Measurements from ENCODE around the gene VWC2L. TPM values are rescaled to one million over a fixed set of nuclear protein-coding genes. Genes with fewer than 3 reads are reported as not detected.
A peak's percentile ranks its signal among the peaks of the same experiment; 100 is the strongest.

Gene VWC2L
- total RNA-seq, 6 experiments from 2014 or later, result not detected

DNA sequence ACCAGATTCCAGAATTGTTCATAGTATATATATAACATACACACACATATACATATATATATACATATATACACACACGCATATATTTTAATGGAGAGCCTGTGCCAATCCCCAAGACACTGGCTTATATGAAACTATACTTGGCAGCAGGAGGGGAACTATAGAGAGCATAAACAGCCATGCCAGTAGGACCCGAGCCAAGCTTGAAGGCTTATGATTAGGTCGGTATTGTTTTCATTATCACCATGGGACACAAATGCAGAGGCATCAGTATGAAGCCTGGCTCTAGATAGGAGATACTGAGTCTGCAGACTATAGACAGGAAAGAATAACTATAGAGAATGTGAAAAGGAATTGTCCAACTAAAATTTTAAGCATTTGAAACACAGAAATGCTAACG, 181.2 kb downstream of the VWC2L start:
- Histone ChIP-seq H3K9me3 (no peaks in the 10 kb centered on the region), H3K4me3 (no peak overlapping the region), H3K27me3 (no peaks in the 10 kb centered on the region), H3K4me1 (no peaks in the 10 kb centered on the region), H3K27ac (no peak overlapping the region), H3K36me3 (no peaks in the 10 kb centered on the region)
- DNase-seq (no peak), ATAC-seq (no peak)
- 45% methylated on average over 4 of the region's 4 CpGs for WGBS (ENCODE audit: insufficient coverage, low coverage, low lambda C conversion rate, missing lambda C conversion rate)
- intact Hi-C loops (cut with DNase I), result no loop called here
- no peak for TF ChIP-seq POLR2A (IDR thresholded peaks at IDR 0.05)
- TF ChIP-seq, protein P1, sequence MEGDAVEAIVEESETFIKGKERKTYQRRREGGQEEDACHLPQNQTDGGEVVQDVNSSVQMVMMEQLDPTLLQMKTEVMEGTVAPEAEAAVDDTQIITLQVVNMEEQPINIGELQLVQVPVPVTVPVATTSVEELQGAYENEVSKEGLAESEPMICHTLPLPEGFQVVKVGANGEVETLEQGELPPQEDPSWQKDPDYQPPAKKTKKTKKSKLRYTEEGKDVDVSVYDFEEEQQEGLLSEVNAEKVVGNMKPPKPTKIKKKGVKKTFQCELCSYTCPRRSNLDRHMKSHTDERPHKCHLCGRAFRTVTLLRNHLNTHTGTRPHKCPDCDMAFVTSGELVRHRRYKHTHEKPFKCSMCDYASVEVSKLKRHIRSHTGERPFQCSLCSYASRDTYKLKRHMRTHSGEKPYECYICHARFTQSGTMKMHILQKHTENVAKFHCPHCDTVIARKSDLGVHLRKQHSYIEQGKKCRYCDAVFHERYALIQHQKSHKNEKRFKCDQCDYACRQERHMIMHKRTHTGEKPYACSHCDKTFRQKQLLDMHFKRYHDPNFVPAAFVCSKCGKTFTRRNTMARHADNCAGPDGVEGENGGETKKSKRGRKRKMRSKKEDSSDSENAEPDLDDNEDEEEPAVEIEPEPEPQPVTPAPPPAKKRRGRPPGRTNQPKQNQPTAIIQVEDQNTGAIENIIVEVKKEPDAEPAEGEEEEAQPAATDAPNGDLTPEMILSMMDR (IDR thresholded peaks at IDR 0.05), result no peak

DNA sequence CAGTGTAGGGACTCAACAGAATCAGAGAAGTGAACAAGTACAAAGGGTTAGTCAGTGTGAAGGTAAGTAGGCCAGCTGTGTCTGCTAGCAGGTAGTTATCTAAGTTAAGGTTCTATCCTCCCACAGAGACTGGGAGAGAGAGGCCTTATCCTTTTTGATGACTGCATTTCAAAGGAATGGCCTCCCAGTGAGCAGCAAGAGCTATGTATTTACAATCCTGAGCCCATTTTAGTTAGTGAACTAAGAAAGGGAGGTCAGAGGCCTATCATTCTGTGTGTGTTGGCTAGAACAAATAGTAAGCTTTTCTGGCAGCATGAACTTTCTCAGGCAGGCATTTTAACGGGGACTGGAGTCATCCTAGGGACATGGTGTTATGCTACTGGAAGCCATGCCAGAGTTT, 182.9 kb downstream of the VWC2L start:
- ATAC-seq (peak; percentile 19 to 56 (median 54)), DNase-seq (no peak)
- intact Hi-C loops (cut with DNase I), result no loop called here
- H3K4me1 ChIP-seq, result no peaks in the 10 kb centered on the region
- WGBS (ENCODE audit: insufficient coverage, low coverage, low lambda C conversion rate, missing lambda C conversion rate), result 30% methylated on average over 1 of the region's 1 CpG
- no peaks in the 10 kb centered on the region for H3K36me3 ChIP-seq
- H3K4me3 ChIP-seq, result no peak overlapping the region
- no peaks in the 10 kb centered on the region for H3K9me3 ChIP-seq
- TF ChIP-seq, protein P1 (IDR thresholded peaks at IDR 0.05), result no peak
- no peak for TF ChIP-seq POLR2A (IDR thresholded peaks at IDR 0.05)
- H3K27ac ChIP-seq, result no peak overlapping the region
- H3K27me3 ChIP-seq, result no peaks in the 10 kb centered on the region

DNA sequence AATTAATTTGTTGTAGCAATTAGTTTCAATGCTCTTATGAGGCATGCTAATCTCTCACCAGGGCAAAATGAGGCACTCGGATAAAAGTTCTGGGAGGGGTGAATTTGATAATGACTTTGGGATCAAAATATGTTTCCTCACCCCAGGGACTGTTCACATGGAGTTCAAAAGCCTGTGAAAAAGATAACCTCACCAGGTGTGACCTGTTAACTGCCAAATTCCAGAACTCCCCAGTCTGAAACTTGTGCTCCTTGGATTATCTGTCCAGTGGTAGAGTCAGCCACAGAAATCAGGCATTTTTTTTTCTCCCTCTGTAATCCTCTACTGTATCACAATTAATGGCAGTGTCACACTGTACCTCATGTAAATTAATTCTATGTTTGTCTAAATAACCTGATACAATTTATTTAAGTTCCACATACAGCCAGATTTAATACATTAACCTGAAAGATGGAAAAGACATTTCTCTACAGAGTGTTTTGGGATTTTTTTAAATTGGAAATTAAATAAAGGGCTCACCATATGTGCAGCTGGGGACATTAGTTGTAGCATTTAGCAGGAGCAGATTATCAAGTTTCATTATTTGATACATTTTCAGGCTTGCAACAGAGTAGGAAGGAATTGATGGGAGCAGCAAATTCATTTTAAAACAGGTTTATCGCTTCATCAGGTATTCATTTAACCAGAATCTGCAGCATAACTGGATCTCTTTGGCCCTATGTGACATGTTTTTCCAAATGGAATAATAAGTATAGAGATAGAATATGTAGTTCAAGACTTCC, 191.2 kb downstream of the VWC2L start:
- Histone ChIP-seq H3K27me3 (no peaks in the 10 kb centered on the region), H3K27ac (no peak overlapping the region), H3K36me3 (no peaks in the 10 kb centered on the region), H3K9me3 (no peaks in the 10 kb centered on the region), H3K4me3 (no peak overlapping the region), H3K4me1 (no peaks in the 10 kb centered on the region)
- DNase-seq, result no peak
- intact Hi-C loops (cut with DNase I), result no loop called here
- WGBS (ENCODE audit: insufficient coverage, low coverage, low lambda C conversion rate, missing lambda C conversion rate), result 60% methylated on average over 2 of the region's 2 CpGs
- TF ChIP-seq POLR2A (IDR thresholded peaks at IDR 0.05), result no peak
- TF ChIP-seq, protein P1 (IDR thresholded peaks at IDR 0.05), result no peak
- ATAC-seq, result no peak

DNA sequence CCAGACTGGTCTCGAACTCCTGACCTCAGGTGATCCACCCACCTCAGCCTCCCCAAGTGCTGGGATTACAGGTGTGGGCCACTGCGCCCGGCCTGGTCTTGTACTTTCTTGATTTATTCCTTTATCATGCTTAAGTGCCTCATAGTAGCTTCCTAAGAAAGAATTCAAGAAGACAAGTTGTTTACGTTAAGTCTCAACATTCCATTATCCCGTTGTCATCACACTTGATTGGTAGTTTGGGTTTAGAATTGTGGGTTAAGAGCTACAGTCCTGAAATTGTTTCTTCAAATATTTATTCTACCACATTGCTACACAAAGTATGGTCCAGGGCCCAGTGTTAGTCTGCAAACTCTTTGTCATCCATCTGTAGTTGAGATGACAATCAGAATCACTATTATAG, 194.0 kb downstream of the VWC2L start:
- Histone ChIP-seq H3K9me3 (no peaks in the 10 kb centered on the region), H3K4me3 (no peak overlapping the region), H3K27me3 (no peaks in the 10 kb centered on the region), H3K27ac (no peak overlapping the region), H3K4me1 (no peaks in the 10 kb centered on the region), H3K36me3 (no peaks in the 10 kb centered on the region)
- DNase-seq, result no peak
- intact Hi-C loops (cut with DNase I), result no loop called here
- WGBS (ENCODE audit: insufficient coverage, low coverage, low lambda C conversion rate, missing lambda C conversion rate), result 58% methylated on average over 5 of the region's 5 CpGs
- no peak for ATAC-seq
- TF ChIP-seq, protein P1 (IDR thresholded peaks at IDR 0.05), result no peak
- TF ChIP-seq POLR2A (IDR thresholded peaks at IDR 0.05), result no peak
